Inflammatory macrophage treated with lipopolysaccharide for 1 hour (primary cell): ENCODE measurements around the gene NRGN.

ENCODE experiments used
- DNase-seq, 2 donors: peaks; one replicate each; pipeline ENCODE4 v3.0.0-alpha.2; 2020 to 2022

Gene NRGN

DNA sequence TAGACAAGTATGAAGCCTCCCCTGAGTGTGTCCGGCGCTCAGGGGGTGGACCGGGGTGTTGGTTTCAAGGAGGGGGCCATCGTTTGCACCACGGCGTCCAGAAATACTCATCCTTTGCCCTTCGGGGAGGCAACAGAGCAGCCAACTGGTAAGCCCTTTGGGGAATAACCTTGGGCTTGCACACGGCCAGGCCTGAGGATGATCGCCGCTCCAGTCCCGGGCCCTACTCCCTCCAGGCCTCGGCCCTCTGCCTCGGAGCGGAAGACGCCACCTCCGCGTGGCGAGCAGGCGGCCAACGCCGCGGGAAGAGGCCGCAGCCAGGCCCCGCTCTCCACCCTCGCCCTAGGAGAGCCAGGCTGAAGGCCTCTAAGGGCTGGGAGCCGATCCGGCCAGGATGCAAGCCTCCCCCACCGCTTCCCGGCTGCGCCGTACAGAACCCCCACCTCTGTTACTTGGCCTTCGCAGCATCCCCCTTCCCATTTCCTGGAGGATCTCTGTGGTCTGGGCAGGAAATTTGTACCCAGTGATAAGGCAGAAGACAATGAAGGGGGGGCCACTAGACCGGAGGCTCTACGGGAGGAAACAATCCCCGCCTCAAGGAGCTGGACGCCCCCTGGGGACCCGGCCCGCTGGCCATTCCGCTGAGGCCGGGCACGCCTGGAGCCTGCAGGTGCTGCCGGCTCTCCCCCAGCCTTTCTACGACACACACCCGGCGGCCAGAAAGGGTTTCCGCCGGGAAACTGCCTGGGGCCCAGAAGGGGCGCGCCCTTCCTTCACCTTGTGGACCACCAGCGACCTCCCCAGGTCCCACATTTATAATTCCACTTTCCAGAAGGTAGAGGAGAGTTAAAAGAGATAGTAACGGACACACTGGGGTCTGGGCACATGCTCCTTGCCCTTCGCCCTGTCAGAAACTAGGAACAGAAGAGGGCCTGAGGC, 19.8 kb downstream of the NRGN start:
- DNase-seq: no peak

DNA sequence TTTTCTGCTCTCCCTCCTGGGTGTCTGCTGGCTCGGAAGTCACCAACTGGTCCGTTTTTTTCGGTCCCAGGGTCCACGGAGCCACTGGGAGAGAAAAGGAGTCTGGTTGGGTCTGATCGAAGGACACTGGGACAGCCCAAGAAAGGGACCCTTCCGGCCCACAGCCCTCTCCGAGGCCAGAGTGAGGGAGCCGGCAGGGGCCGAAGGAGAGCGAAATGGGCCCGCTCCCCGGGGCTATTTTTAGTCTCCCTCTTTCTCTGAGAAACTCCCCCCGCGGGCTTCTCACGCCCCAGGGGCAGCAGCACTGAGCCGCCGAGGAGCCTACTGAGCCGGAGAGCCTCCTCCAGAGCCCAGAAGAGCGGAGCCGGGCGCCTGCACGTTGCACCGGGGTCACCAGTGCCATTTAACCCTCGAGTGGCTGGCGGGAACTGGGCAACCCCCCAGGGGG, 20.5 kb downstream of the NRGN start:
- no peak for DNase-seq

DNA sequence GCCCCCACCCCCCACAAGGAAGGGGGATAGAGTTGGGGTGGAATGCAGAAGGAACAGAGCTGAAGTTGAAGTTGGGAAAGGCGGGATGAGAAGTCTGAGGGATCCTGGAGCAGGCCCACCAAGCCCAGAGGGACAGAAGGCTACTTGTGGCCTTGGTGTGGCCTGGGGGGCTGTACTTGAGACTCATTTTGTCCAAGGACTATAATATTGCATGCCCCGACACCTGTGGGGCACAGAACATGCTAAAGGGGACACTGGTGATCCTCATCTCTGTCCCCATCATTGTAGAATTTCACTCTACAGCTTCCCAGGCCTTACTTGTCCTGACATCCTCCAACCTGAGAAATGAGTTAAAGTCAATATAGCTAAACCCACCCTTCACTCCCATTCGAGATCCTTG, 21.1 kb downstream of the NRGN start:
- no peak for DNase-seq

DNA sequence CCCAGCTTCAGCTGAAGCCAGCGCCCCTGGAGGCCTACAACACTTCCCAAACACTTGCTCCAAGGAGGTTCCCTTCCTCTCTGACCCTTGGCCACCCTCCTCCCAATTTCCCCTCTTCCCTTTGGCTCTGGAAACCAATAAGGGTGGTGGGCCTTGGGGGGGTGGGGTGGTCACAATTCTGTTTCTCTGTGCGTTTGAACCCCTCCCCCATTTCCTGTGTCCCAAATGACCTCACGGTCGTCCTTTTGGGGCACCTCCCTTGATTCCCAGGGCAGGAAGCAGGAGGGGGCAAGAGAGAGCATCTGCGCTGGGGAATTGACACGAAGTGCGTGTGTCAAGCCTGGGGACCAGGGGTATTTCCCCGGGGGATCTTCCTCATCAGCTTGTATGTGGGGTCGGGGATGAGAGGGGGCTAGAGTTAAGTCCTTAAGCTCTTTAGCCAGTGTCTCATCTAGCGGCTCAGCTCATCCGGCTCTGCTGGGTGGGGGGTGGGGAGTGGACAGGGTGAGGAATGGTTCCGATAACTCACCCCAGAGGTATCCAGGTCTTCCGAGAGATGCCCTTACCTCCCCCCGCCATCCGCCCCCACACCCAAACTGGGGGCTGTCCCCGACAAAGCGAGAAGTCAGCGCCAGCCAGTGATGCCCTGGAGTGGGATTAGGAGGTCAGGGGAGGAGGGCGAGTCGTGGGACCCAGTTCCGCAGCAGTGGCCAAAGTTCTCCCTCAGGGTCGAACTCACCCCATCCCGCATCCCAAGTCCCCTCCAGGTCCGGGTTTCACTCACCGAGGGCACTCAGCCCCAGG, 21.8 kb downstream of the NRGN start:
- DNase-seq: no peak

GRCh38 chr11:124762105-124762623, 22.4 kb downstream of the NRGN start, which contains the start of gene ESAM:
ESAM (minus strand) TSS chr11:124762290; CDS start chr11:124762154, 136 bp downstream.
- peak in 1 of 2 donors; percentile 36 for DNase-seq

DNA sequence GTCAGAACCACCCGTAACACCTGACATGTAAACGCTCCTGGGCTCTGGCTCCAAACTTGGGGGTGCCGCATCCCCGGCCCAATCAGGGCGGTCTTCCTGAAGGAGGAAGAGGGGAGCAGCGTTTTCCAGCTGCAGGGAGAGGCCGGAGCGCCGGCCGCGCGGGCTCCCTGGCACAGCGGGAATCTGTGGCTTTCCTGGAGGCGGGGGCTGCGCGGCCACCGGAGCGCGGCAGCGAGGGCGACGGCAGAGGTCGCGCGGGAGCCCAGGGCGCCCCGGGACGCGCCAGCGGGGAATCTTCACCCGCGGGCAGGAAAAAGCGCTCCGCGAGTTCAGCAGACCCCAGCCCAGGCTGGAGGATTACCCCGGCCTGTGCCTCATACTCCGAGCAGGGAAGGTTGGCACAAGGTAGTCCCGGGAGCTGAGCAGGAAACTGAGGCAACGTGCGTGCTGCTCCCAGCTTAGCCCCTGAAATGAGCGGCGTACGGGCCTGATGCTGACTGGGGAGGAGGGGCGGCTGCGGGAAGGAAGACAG, 22.9 kb downstream of the NRGN start:
- DNase-seq: no peak

DNA sequence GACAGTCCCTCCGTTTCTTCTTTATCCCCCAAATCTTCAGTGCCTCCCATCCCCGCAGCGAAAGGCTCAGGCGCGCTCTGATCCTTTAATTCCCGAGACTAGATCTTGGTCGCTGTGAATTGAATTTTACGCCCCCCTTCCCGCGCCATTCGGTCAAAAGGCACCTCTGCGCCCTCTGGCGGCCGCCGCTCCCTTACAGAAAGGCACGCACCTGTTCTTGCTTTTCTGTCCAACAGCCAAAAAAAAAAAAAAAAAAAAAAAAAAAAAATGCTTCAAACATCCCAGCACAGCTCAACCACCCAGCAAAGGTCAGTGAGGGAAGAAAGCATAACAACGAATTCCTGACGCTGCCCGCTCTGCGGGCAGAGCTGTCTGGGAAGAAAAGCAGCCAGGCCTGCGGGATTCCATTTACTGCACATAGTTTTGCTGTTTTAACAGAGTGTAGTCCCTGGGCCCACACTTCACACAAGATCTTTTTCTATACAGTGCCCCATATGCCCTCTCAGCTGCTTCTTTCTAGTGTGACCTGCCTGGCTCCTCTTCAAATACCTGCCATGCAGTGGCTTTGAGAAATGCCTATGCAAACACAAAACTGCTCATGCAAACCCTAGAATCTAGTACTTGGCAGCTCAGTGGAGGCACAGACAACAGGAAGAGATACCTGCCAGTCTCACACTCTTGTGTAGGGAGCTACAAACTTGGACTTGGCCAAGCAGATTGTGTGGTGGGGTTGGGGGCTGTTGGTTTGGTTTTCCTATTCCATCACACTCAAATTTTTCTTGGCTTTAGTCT, 23.6 kb downstream of the NRGN start:
- DNase-seq: peak in 1 of 2 donors; percentile 63

GRCh38 chr11:124766156-124766555, 26.4 kb downstream of the NRGN start:
- no peak for DNase-seq

DNA sequence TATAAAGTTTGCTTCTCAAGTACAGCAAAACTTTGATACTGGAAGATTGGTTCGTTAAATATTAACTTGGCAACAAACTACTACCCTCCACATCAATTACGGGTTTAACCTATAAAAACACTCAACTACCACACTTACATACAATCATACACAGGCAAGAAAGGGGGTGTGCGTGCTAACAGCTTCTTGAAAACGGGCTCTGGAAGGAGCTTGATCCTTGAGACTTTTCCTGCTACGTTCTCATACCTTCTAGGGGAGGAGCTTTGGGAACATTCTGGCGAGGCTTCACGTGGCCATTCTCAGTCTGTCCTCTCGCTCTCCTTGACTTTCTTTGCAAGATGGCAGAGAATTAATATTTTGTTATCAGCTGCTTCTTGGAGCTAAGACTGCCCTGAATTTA, 29.2 kb downstream of the NRGN start:
- no peak for DNase-seq

- no peak for DNase-seq
These were observed 30.3 kb downstream of the NRGN start for GRCh38 chr11:124769806-124770774.

DNA sequence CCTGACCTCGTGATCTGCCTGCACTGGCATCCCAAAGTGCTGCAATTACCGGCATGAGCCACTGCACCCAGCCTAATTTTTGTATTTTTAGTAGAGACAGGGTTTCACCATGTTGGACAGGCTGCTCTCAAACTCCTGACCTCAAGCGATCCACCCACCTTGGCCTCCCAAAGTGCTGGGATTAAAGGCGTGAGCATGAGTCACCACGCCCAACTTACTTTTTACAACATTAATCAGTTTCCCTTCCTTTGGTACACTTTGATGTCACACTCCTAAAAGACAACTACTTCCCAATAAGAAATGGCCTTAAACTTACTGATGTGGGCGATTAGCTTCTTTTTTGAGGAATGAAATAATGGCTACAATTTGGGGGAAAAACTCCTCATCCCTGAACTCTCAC, 31.2 kb downstream of the NRGN start:
- peak; percentile 21 to 82 for DNase-seq

DNA sequence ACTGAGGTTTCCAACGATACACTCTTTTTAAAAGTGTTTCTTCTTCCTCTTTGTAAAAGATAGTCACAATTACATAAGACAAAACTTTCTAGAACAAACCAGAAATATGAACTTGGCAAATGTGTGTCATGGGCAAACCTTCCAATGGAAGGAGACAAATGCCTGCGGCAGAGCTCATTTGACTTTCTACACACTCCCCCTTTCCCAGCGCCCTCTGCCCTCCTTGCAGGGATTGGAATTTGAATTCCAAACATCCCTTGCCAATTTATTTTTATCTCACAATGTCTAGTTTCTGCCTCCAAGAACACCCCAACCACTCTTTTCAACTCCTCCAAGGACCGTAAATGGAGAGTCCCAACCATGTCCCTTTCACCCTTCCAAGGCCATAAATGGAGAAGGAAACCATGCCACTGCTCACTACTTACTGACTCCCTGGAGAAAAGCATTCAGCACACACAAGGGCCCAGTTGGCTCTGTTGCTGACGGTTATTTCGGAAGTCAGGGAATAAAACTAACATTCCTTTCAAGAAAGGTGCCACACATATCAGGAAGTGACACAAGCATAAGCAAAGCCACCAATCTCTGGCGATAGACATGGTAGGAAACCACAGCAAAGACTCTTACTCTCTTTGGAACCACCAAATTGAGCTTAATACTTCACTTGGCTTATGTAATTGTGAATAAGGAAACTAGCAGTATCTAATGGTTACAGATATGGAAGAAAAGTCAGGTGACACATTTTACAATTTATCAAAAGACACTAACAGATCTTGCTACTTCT, 37.3 kb downstream of the NRGN start:
- DNase-seq: no peak

DNA sequence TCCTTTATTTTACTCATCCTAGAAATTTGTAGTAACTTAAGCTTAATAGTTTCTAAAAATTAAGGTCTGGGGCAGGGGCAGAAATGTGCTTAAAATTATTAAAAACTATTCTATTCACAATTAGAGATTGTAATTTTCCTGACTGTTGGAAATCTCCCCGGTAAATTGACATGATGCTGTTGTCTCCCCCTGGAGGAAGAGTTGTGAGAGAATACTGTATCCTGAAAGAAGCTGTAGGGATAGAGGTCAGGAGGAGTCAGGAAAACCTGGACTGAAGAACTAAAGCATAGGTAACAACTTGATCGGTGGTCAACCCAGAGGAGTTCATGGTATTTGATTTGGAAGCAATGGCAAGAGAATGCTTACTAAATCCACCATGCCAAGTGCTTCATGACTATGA, 38.5 kb downstream of the NRGN start:
- no peak for DNase-seq

DNA sequence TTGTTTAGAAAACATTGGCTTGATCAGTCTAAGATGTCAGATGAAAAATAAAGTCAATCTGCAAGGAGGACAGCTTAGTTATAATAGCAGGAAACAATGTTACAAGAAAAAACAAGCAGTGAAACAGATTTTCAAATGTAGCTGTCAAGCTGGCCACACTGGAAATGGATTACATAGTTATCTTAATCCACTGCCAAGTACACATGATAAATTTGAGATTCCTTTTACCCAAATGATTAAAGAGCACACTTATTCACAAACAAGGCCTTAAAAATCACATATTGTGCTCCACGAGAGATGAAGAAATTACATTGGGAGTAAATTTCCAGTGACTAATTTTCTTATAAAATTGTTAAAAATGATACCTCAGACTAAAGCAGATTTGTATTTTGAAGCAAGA, 39.8 kb downstream of the NRGN start:
- DNase-seq: no peak

- DNase-seq: no peak
These were observed 43.3 kb downstream of the NRGN start for GRCh38 chr11:124783002-124783401.

DNA sequence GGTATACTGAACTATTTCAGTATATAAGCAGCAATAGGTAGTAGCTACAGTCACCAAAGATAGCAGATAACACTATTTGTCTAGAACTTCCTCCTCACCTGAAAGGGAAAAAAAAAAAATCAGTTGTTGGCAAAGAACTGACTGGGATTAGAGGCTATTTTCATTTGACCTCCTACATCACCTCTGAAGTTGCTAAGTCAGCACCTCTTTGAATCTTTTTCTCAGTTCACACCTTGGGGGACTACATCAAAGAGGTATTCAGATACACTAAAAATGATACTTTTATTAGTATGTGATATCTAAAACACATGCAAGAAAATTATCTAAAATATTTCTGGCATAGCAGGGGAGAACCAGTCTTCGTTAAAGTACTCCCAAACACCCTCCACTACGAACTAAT, 44.3 kb downstream of the NRGN start:
- DNase-seq: no peak

DNA sequence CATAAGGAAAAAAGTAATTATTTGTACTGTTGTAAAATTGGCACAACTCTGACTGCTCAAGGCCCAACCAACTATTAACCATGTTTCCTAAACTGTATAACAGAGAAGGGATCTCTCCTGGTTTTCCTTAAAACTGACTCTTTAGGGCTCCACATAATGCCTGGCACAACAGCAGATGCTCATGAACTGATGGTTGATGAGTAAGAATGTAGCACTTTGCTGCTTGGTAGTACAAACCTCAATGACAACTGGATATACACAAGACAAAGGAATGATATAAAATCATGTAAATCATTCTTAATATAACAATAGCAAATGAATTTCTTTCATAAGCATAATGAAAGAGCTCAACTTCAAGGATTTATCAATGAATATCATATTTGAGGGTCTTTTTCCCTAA, 48.8 kb downstream of the NRGN start:
- no peak for DNase-seq

DNA sequence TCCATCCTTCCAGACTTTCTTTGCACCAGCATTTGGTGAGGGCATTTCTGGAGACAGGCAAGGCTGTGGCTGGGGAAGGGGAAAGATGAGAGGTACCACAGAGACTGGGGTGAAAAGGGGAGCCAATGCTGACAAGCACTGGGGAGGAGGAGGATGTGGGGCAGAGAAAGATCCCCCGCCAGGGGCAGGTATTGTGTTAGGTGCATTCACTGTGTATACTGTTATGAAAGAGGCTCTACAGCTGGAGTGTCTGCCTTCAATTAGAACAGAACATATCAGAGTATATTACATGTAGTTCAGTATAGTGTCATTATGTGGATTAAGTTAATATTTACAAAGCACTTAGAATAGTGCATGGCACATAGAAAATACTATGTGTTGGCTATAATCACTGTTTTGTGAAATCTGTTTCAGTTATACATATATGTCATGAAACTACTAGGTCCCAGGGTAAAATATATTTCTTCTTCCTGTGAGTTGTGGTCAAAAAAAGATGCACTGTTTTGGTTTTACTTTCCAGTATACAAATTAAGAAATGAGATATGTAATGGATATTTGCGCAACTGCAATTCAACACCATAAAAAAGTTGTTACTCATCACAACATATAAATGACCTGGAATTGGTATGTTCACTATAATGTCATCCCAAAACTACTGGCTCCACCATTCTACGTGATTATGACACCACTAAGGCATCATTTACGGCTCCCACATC, 52.0 kb downstream of the NRGN start:
- peak; percentile 49 to 60 for DNase-seq

DNA sequence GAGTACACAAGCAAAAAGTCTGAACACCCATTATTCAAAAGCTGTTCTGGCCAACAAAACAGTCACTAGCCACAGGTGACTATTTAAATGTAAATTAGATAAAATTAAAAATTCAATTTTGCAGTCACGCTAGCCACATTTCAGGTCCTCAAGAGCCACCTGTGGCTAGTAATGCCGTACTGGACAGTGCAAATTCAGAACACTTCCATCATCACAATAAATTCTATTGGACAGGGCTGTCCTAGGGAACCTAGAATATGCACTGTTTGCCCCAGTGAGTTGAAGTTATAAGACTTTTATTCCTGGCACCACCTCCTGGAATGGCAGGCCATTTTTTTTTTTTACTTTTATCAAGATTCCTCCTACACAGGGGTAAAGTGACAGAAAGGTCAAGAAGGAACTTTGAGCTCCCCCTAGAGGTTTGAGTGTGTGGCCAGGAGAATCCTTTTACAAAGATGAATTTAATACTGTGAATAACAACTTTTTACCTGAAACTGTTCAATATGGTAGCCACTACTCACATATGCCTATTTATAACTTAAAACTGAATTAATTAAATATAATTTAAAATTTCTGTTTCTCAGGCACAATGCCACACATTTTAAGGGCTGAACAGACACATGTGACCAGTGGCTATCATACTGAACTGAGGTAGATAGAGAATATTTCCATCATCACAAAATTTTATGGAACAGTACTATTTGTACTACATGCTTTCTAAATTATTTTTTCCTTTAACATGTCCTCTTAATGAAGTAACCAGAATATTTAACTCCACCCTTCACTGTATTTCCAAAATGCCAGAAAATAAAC, 53.9 kb downstream of the NRGN start:
- DNase-seq: peak; percentile 53 to 83
